Measurements from ENCODE around the gene SLC46A3.

GRCh38 chr13:28735481-28736029 is 16.8 kb upstream of the SLC46A3 start:
- no peak for TF ChIP-seq POLR2AphosphoS5 (IDR thresholded peaks at IDR 0.05; ENCODE audit: borderline replicate concordance, low read depth, low read length)
- TF ChIP-seq EZH2 (IDR thresholded peaks at IDR 0.05): no peak
